Mesodermal cell (in vitro differentiated cells): ENCODE data around the gene DIS3L.
A peak's percentile ranks its signal among the peaks of the same experiment; 100 is the strongest.
"Not testable (repeated sequence)": the region's sequence is repeated elsewhere in the genome, so short reads cannot be mapped to it uniquely, and the experiment has no call there.

ENCODE experiments used
- H3K27ac ChIP-seq: 2 replicates; pipeline ENCODE4 v1.7.0; 2013; ENCODE audit warnings: mild to moderate bottlenecking, low read depth, low read length, moderate library complexity; ENCODE audit not compliant: severe bottlenecking
- H3K36me3 ChIP-seq: 2 replicates; pipeline ENCODE4 v1.7.1; 2013; ENCODE audit warnings: mild to moderate bottlenecking, low read length, moderate library complexity; ENCODE audit not compliant: control insufficient read depth, insufficient read depth
- H3K4me1 ChIP-seq: one replicate; pipeline ENCODE4 v1.7.1; 2013; ENCODE audit warnings: mild to moderate bottlenecking, low read length; ENCODE audit not compliant: insufficient read depth, control insufficient read depth, poor library complexity, severe bottlenecking
- H3K4me3 ChIP-seq: 2 replicates; pipeline ENCODE4 v1.7.0; 2013; ENCODE audit warnings: low read length, control low read depth, mild to moderate bottlenecking; ENCODE audit not compliant: insufficient read depth, poor library complexity, severe bottlenecking; ENCODE audit errors: extremely low read depth
- H3K9me3 ChIP-seq: 2 replicates; pipeline ENCODE4 v1.7.1; 2013; ENCODE audit warnings: mild to moderate bottlenecking, low read length, moderate library complexity; ENCODE audit not compliant: control insufficient read depth
- WGBS, 2 experiments: methylation state at CpG; one replicate each; pipeline ENCODE4 v1.1.5; 2013; ENCODE audit warnings: missing lambda C conversion rate in 2 of 2; ENCODE audit not compliant: insufficient coverage in 2 of 2; 5-methylcytosine and 5-hydroxymethylcytosine counted together

DIS3L gene

GRCh38 chr15:66254951-66255676 is 38.3 kb upstream of the DIS3L start:
- Histone ChIP-seq H3K9me3 (no peaks in the 10 kb centered on the region), H3K27ac (no peak overlapping the region)
- WGBS, 2 experiments = 42 to 56% methylated on average over 16 to 17 of the region's 19 CpGs

GRCh38 chr15:66256692-66257091 is 36.7 kb upstream of the DIS3L start:
- Histone ChIP-seq H3K27ac (no peak overlapping the region), H3K4me3 (no peak overlapping the region), H3K36me3 (no peaks in the 10 kb centered on the region), H3K9me3 (no peaks in the 10 kb centered on the region), H3K4me1 (peaks cover 8% of the 10 kb centered on the region)
- 100% methylated on average over 1 of the region's 3 CpGs; no CpG with 5 or more reads in 1 of the 2 experiments for WGBS, 2 experiments

More at GRCh38 chr15:66254951-66255676, 38.3 kb upstream of the DIS3L start:
- Histone ChIP-seq H3K36me3 (no peaks in the 10 kb centered on the region), H3K4me1 (peaks cover 8% of the 10 kb centered on the region), H3K4me3 (no peak overlapping the region)

GRCh38 chr15:66261056-66261455 is 32.3 kb upstream of the DIS3L start:
- WGBS, 2 experiments = 100% methylated on average over 1 to 2 of the region's 3 CpGs
- no peaks in the 10 kb centered on the region for H3K9me3 ChIP-seq
- H3K36me3 ChIP-seq = no peaks in the 10 kb centered on the region
- H3K4me3 ChIP-seq = no peak overlapping the region
- H3K27ac ChIP-seq = no peak overlapping the region
- H3K4me1 ChIP-seq = no peaks in the 10 kb centered on the region

GRCh38 chr15:66262837-66263236 is 30.5 kb upstream of the DIS3L start:
- H3K27ac ChIP-seq, H3K4me3 ChIP-seq, H3K36me3 ChIP-seq, H3K9me3 ChIP-seq, H3K4me1 ChIP-seq: not testable (repeated sequence)
- WGBS, 2 experiments = 100% methylated on average over 1 of the region's 1 CpG; no CpG with 5 or more reads in 1 of the 2 experiments

GRCh38 chr15:66264859-66265513 is 28.4 kb upstream of the DIS3L start:
- peaks cover 8% of the 10 kb centered on the region for H3K4me1 ChIP-seq
- WGBS, 2 experiments = 84 to 94% methylated on average over 9 to 13 of the region's 20 CpGs
- H3K4me3 ChIP-seq = no peak overlapping the region
- H3K27ac ChIP-seq = no peak overlapping the region
- H3K9me3 ChIP-seq = no peaks in the 10 kb centered on the region
- H3K36me3 ChIP-seq = no peaks in the 10 kb centered on the region

GRCh38 chr15:66269326-66270090 is 23.9 kb upstream of the DIS3L start:
- no peaks in the 10 kb centered on the region for H3K9me3 ChIP-seq
- H3K4me1 ChIP-seq = peaks cover 8% of the 10 kb centered on the region
- no peak overlapping the region for H3K4me3 ChIP-seq
- WGBS, 2 experiments = 53 to 63% methylated on average over 10 to 11 of the region's 13 CpGs
- peak overlapping the region; percentile 55 for H3K27ac ChIP-seq
- no peaks in the 10 kb centered on the region for H3K36me3 ChIP-seq

GRCh38 chr15:66270932-66271331 is 22.4 kb upstream of the DIS3L start:
- Histone ChIP-seq H3K36me3 (no peaks in the 10 kb centered on the region), H3K9me3 (no peaks in the 10 kb centered on the region), H3K4me3 (no peak overlapping the region), H3K4me1 (peaks cover 8% of the 10 kb centered on the region), H3K27ac (no peak overlapping the region)
- WGBS, 2 experiments = 76 to 83% methylated on average over 6 of the region's 6 CpGs

- no peak overlapping the region for H3K4me3 ChIP-seq
- no peaks in the 10 kb centered on the region for H3K36me3 ChIP-seq
- no peaks in the 10 kb centered on the region for H3K9me3 ChIP-seq
- no peak overlapping the region for H3K27ac ChIP-seq
- H3K4me1 ChIP-seq = no peaks in the 10 kb centered on the region
Measured at GRCh38 chr15:66275352-66275751, 18.0 kb upstream of the DIS3L start.

- Histone ChIP-seq H3K36me3 (no peaks in the 10 kb centered on the region), H3K9me3 (no peaks in the 10 kb centered on the region), H3K27ac (no peak overlapping the region), H3K4me3 (no peak overlapping the region), H3K4me1 (no peaks in the 10 kb centered on the region)
- WGBS, 2 experiments = no CpG with 5 or more reads among the region's 3 CpGs
Measured at GRCh38 chr15:66276546-66276945, 16.8 kb upstream of the DIS3L start.

GRCh38 chr15:66278056-66278455 is 15.3 kb upstream of the DIS3L start:
- no peaks in the 10 kb centered on the region for H3K4me1 ChIP-seq
- H3K9me3 ChIP-seq = no peaks in the 10 kb centered on the region
- no peak overlapping the region for H3K27ac ChIP-seq
- H3K36me3 ChIP-seq = no peaks in the 10 kb centered on the region
- H3K4me3 ChIP-seq = no peak overlapping the region
- 85 to 86% methylated on average over 6 of the region's 6 CpGs for WGBS, 2 experiments
